ENCODE data around the gene KRTAP2-4. TPM values are rescaled to one million over a fixed set of nuclear protein-coding genes. Genes with fewer than 3 reads are reported as not detected.
"Not testable (repeated sequence)": the region's sequence is repeated elsewhere in the genome, so short reads cannot be mapped to it uniquely, and the experiment has no call there.

Gene KRTAP2-4
- polyA plus RNA-seq, 1 donor = not detected

- DNase-seq (ENCODE audit: low read depth) = no peak
Measured at GRCh38 chr17:41037853-41038350, 27.8 kb downstream of the KRTAP2-4 start.

GRCh38 chr17:41034346-41034935 lies 31.2 kb downstream of the KRTAP2-4 start, which contains the start of gene KRTAP1-3:
TSS of gene KRTAP1-3 (minus strand) at chr17:41034874. CDS start at chr17:41034821, 53 bp downstream.
- not testable (repeated sequence) for DNase-seq (ENCODE audit: low read depth)

GRCh38 chr17:41029633-41030245 lies 35.9 kb downstream of the KRTAP2-4 start, which contains the start of gene KRTAP1-4:
TSS of gene KRTAP1-4 (minus strand) at chr17:41030195. CDS start at chr17:41030078, 117 bp downstream.
- no peak for DNase-seq (ENCODE audit: low read depth)

- no peak for DNase-seq (ENCODE audit: low read depth)
Measured at GRCh38 chr17:41026715-41027471, 38.8 kb downstream of the KRTAP2-4 start, which contains the start of gene KRTAP1-5. TSS of gene KRTAP1-5 (minus strand) at chr17:41027208. CDS start at chr17:41027155, 53 bp downstream.

GRCh38 chr17:41024697-41025096 lies 41.0 kb downstream of the KRTAP2-4 start:
- no peak for DNase-seq (ENCODE audit: low read depth)

GRCh38 chr17:41020336-41020735 lies 45.3 kb downstream of the KRTAP2-4 start:
- no peak for DNase-seq (ENCODE audit: low read depth)

GRCh38 chr17:41019415-41019814 lies 46.3 kb downstream of the KRTAP2-4 start:
- DNase-seq (ENCODE audit: low read depth) = no peak

- DNase-seq (ENCODE audit: low read depth) = no peak
Measured at GRCh38 chr17:41018541-41018940, 47.1 kb downstream of the KRTAP2-4 start.

- no peak for DNase-seq (ENCODE audit: low read depth)
Measured at GRCh38 chr17:41016578-41017215, 49.0 kb downstream of the KRTAP2-4 start.

GRCh38 chr17:41015454-41015853 lies 50.2 kb downstream of the KRTAP2-4 start:
- DNase-seq (ENCODE audit: low read depth) = no peak

Other genes starting within 250 kb of the KRTAP2-4 start
- gene KRT10, start 243.3 kb downstream of the KRTAP2-4 start, polyA plus RNA-seq (ENCODE audit: insufficient read length) = 35.8 TPM
- 0.08 TPM for gene KRT12, start 198.7 kb downstream of the KRTAP2-4 start, polyA plus RNA-seq (ENCODE audit: insufficient read length)
- not detected for gene KRT20, start 180.6 kb downstream of the KRTAP2-4 start, polyA plus RNA-seq (ENCODE audit: insufficient read length)
- 0.19 TPM for gene KRT23, start 128.2 kb downstream of the KRTAP2-4 start, polyA plus RNA-seq (ENCODE audit: insufficient read length)
- gene KRT39, start 98.9 kb downstream of the KRTAP2-4 start, polyA plus RNA-seq (ENCODE audit: insufficient read length) = 7.2 TPM
- gene KRT40, start 81.6 kb downstream of the KRTAP2-4 start, polyA plus RNA-seq (ENCODE audit: insufficient read length) = 10.9 TPM
- not detected for gene KRTAP3-3, start 71.7 kb downstream of the KRTAP2-4 start, polyA plus RNA-seq (ENCODE audit: insufficient read length)
- 0.52 TPM for gene KRTAP3-2, start 66.0 kb downstream of the KRTAP2-4 start, polyA plus RNA-seq (ENCODE audit: insufficient read length)
- not detected for gene KRTAP3-1, start 56.8 kb downstream of the KRTAP2-4 start, polyA plus RNA-seq (ENCODE audit: insufficient read length)
- not detected for gene KRTAP1-5, start 38.7 kb downstream of the KRTAP2-4 start, polyA plus RNA-seq (ENCODE audit: insufficient read length)
- not detected for gene KRTAP1-4, start 35.7 kb downstream of the KRTAP2-4 start, polyA plus RNA-seq (ENCODE audit: insufficient read length)
- gene KRTAP1-3, start 31.0 kb downstream of the KRTAP2-4 start, polyA plus RNA-seq (ENCODE audit: insufficient read length) = not detected
- not detected for gene KRTAP1-1, start 24.4 kb downstream of the KRTAP2-4 start, polyA plus RNA-seq (ENCODE audit: insufficient read length)
- not detected for gene KRTAP2-1, start 18.6 kb downstream of the KRTAP2-4 start, polyA plus RNA-seq (ENCODE audit: insufficient read length)
- not detected for gene KRTAP2-2, start 10.6 kb downstream of the KRTAP2-4 start, polyA plus RNA-seq (ENCODE audit: insufficient read length)
- gene KRTAP2-3, start 5.8 kb downstream of the KRTAP2-4 start, polyA plus RNA-seq (ENCODE audit: insufficient read length) = not detected
- not detected for gene KRTAP4-7, start 18.3 kb upstream of the KRTAP2-4 start, polyA plus RNA-seq (ENCODE audit: insufficient read length)
- gene KRTAP4-8, start 32.3 kb upstream of the KRTAP2-4 start, polyA plus RNA-seq (ENCODE audit: insufficient read length) = not detected
- not detected for gene KRTAP4-16, start 36.3 kb upstream of the KRTAP2-4 start, polyA plus RNA-seq (ENCODE audit: insufficient read length)
- gene KRTAP4-9, start 39.5 kb upstream of the KRTAP2-4 start, polyA plus RNA-seq (ENCODE audit: insufficient read length) = not detected
- not detected for gene KRTAP4-11, start 52.5 kb upstream of the KRTAP2-4 start, polyA plus RNA-seq (ENCODE audit: insufficient read length)
- gene KRTAP4-12, start 58.3 kb upstream of the KRTAP2-4 start, polyA plus RNA-seq (ENCODE audit: insufficient read length) = not detected
- not detected for gene KRTAP4-6, start 74.7 kb upstream of the KRTAP2-4 start, polyA plus RNA-seq (ENCODE audit: insufficient read length)
- not detected for gene KRTAP4-5, start 83.9 kb upstream of the KRTAP2-4 start, polyA plus RNA-seq (ENCODE audit: insufficient read length)
- gene KRTAP4-4, start 94.9 kb upstream of the KRTAP2-4 start, polyA plus RNA-seq (ENCODE audit: insufficient read length) = not detected
- not detected for gene KRTAP4-3, start 102.3 kb upstream of the KRTAP2-4 start, polyA plus RNA-seq (ENCODE audit: insufficient read length)
- not detected for gene KRTAP4-2, start 112.3 kb upstream of the KRTAP2-4 start, polyA plus RNA-seq (ENCODE audit: insufficient read length)
- gene KRTAP4-1, start 119.0 kb upstream of the KRTAP2-4 start, polyA plus RNA-seq (ENCODE audit: insufficient read length) = not detected
- not detected for gene KRTAP9-1, start 124.0 kb upstream of the KRTAP2-4 start, polyA plus RNA-seq (ENCODE audit: insufficient read length)
- gene KRTAP9-2, start 160.8 kb upstream of the KRTAP2-4 start, polyA plus RNA-seq (ENCODE audit: insufficient read length) = not detected
- gene KRTAP9-3, start 166.6 kb upstream of the KRTAP2-4 start, polyA plus RNA-seq (ENCODE audit: insufficient read length) = not detected
- not detected for gene KRTAP9-8, start 172.1 kb upstream of the KRTAP2-4 start, polyA plus RNA-seq (ENCODE audit: insufficient read length)
- not detected for gene KRTAP9-4, start 183.8 kb upstream of the KRTAP2-4 start, polyA plus RNA-seq (ENCODE audit: insufficient read length)
- gene KRTAP9-9, start 189.5 kb upstream of the KRTAP2-4 start, polyA plus RNA-seq (ENCODE audit: insufficient read length) = not detected
- 0.22 TPM for gene KRTAP9-6, start 199.5 kb upstream of the KRTAP2-4 start, polyA plus RNA-seq (ENCODE audit: insufficient read length)
- gene KRTAP9-7, start 209.8 kb upstream of the KRTAP2-4 start, polyA plus RNA-seq (ENCODE audit: insufficient read length) = not detected
- not detected for gene KRTAP29-1, start 237.0 kb upstream of the KRTAP2-4 start, polyA plus RNA-seq (ENCODE audit: insufficient read length)
- gene KRTAP16-1, start 243.4 kb upstream of the KRTAP2-4 start, polyA plus RNA-seq (ENCODE audit: insufficient read length) = not detected
- not detected for gene KRTAP17-1, start 249.8 kb upstream of the KRTAP2-4 start, polyA plus RNA-seq (ENCODE audit: insufficient read length)